ENCODE data around the gene ANGPTL4. TPM values are rescaled to one million over a fixed set of nuclear protein-coding genes. Genes with fewer than 3 reads are reported as not detected.

Gene ANGPTL4
- total RNA-seq, 1 donor from 2014 or later = 6.3 TPM

- DNase-seq (no peak), ATAC-seq (no peak)
- no peaks in the 10 kb centered on the region for H3K9me3 ChIP-seq
- no peaks in the 10 kb centered on the region for H3K27me3 ChIP-seq
- intact Hi-C loops (cut with DNase I) = no loop called here
- no peak overlapping the region for H3K4me3 ChIP-seq
- no peak for TF ChIP-seq CTCF (IDR thresholded peaks at IDR 0.05)
- peaks cover 42% of the 10 kb centered on the region for H3K4me1 ChIP-seq
- no peaks in the 10 kb centered on the region for H3K36me3 ChIP-seq
- H3K27ac ChIP-seq = no peak overlapping the region
Observed at GRCh38 chr19:8388612-8388958, 24.6 kb downstream of the ANGPTL4 start.

GRCh38 chr19:8389891-8390616, 26.1 kb downstream of the ANGPTL4 start, which contains the start of gene RAB11B:
RAB11B (plus strand) TSS chr19:8390360; CDS start chr19:8390417, 57 bp downstream.
- Histone ChIP-seq H3K27me3 (no peaks in the 10 kb centered on the region), H3K27ac (peak within 1 kb of the TSS; percentile 100), H3K4me1 (peaks cover 56% of the 10 kb centered on the region), H3K9me3 (no peaks in the 10 kb centered on the region), H3K36me3 (no peaks in the 10 kb centered on the region), H3K4me3 (peak within 1 kb of the TSS; percentile 83)
- DNase-seq (peak; percentile 99), ATAC-seq (peak; percentile 94)
- TF ChIP-seq CTCF (IDR thresholded peaks at IDR 0.05) = no peak
- intact Hi-C loops (cut with DNase I) = no loop called here

GRCh38 chr19:8390617-8390981, 26.6 kb downstream of the ANGPTL4 start:
- intact Hi-C loops (cut with DNase I) = no loop called here
- peak overlapping the region; percentile 100 for H3K27ac ChIP-seq

GRCh38 chr19:8391198-8392016, 27.5 kb downstream of the ANGPTL4 start:
- intact Hi-C loops (cut with DNase I) = no loop called here
- H3K27ac ChIP-seq = peak overlapping the region; percentile 56
- H3K4me1 ChIP-seq = peaks cover 62% of the 10 kb centered on the region
- no peak for ATAC-seq
- DNase-seq = peak; percentile 65
- TF ChIP-seq CTCF (IDR thresholded peaks at IDR 0.05) = no peak
- H3K27me3 ChIP-seq = no peaks in the 10 kb centered on the region
- no peaks in the 10 kb centered on the region for H3K36me3 ChIP-seq
- no peaks in the 10 kb centered on the region for H3K9me3 ChIP-seq
- H3K4me3 ChIP-seq = peak overlapping the region; percentile 83

More at GRCh38 chr19:8390617-8390981, 26.6 kb downstream of the ANGPTL4 start:
- no peak for TF ChIP-seq CTCF (IDR thresholded peaks at IDR 0.05)
- H3K9me3 ChIP-seq = no peaks in the 10 kb centered on the region
- DNase-seq (peak; percentile 98), ATAC-seq (peak; percentile 88)
- peak overlapping the region; percentile 83 for H3K4me3 ChIP-seq
- peaks cover 56% of the 10 kb centered on the region for H3K4me1 ChIP-seq
- H3K36me3 ChIP-seq = no peaks in the 10 kb centered on the region
- H3K27me3 ChIP-seq = no peaks in the 10 kb centered on the region

- Histone ChIP-seq H3K27me3 (no peaks in the 10 kb centered on the region), H3K4me3 (no peak overlapping the region), H3K27ac (peak overlapping the region; percentile 56), H3K36me3 (no peaks in the 10 kb centered on the region), H3K4me1 (peaks cover 66% of the 10 kb centered on the region), H3K9me3 (no peaks in the 10 kb centered on the region)
- DNase-seq (peak; percentile 70), ATAC-seq (no peak)
- intact Hi-C loops (cut with DNase I) = no loop called here
- no peak for TF ChIP-seq CTCF (IDR thresholded peaks at IDR 0.05)
Observed at GRCh38 chr19:8392017-8392591, 28.1 kb downstream of the ANGPTL4 start.
